Measurements from ENCODE around the gene CCT6A. TPM values are rescaled to one million over a fixed set of nuclear protein-coding genes. Genes with fewer than 3 reads are reported as not detected.

CCT6A gene
- total and polyA plus RNA-seq, 9 of the 15 experiments (the other 6 are each of a cell fraction or from before 2014, with no cell fraction given): 244 to 708 (median 387) TPM

DNA sequence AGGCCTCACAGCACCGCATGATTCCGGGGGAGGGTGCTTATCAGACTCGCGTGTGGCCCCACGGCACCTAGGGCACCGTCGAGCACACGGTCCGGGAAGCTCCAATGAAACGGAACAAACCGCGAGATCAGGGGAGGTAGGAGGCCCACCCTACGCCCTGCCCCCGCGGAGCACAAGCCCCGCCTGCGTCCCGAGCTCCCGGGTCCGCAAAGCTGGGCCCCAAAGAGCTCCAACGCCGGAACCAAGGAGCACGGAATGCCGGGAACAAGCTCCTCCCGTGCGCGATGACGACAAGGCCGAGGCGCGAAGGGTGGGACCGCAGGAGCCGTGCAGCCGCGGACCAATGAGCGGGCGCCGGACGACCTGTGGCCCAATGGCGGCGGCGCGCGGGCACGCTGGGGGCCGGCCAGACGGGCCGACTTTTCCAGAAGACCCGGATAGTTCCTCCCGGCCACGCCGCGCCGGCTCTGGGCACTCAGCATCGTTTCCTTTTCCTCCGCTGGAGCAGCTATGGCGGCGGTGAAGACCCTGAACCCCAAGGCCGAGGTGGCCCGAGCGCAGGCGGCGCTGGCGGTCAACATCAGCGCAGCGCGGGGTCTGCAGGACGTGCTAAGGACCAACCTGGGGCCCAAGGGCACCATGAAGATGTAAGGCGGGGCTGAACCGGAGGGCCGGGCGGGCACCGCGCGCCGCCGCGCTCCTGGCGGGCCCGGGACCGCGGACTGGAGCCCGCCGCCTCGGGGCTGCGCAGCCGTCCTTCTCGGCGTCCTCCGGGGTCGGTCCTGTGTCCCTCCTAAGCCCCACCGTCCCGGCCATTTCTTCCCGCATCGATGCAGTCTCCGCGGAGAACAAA lies at the start of gene CCT6A, which contains the start of gene PSPH (continued):
- TF ChIP-seq ADNP (tag; IDR thresholded peaks at IDR 0.05) (no peak), SAP30 (IDR thresholded peaks at IDR 0.05; ENCODE audit: borderline replicate concordance, insufficient read depth, low read depth, low read length, poor library complexity, severe bottlenecking) (no peak), GTF2A2 (tag; IDR thresholded peaks at IDR 0.05) (no peak), CXXC5 (CRISPR knock-in tag; IDR thresholded peaks at IDR 0.05) (peak; percentile 90), DIDO1 (tag; IDR thresholded peaks at IDR 0.05; ENCODE audit: low read depth) (no peak), ZNF143 (CRISPR knock-in tag; IDR thresholded peaks at IDR 0.05) (peak; percentile 73), ZNF165 (CRISPR knock-in tag; IDR thresholded peaks at IDR 0.05; ENCODE audit: borderline replicate concordance) (no peak), ZNF354B (CRISPR knock-in tag; IDR thresholded peaks at IDR 0.05) (no peak), ILK (tag; IDR thresholded peaks at IDR 0.05; ENCODE audit: borderline replicate concordance, low read depth) (no peak), THRAP3 (IDR thresholded peaks at IDR 0.05; ENCODE audit: borderline replicate concordance) (no peak), NFYB (IDR thresholded peaks at IDR 0.05; ENCODE audit: extremely low read depth, insufficient read length) (peak; percentile 93), NFIC (IDR thresholded peaks at IDR 0.05) (no peak; the same call in 1 of the 2 replicates), TEAD1 (CRISPR knock-in tag; IDR thresholded peaks at IDR 0.05) (peak in 1 of 2 experiments; percentile 93; a peak in 2 of 4 replicates), FOXP1 (CRISPR knock-in tag; IDR thresholded peaks at IDR 0.05) (peak; percentile 79), TAF7 (tag; IDR thresholded peaks at IDR 0.05) (peak; percentile 47; the same call in 1 of the 2 replicates), ETV1 (tag; conservative IDR thresholded peaks at IDR 0.05; ENCODE audit: low read depth) (peak; percentile 64), HNRNPL (IDR thresholded peaks at IDR 0.05; ENCODE audit: low read depth, low read length) (peak; percentile 78; the same call in 1 of the 2 replicates), MTA3 (IDR thresholded peaks at IDR 0.05; ENCODE audit: borderline replicate concordance) (peak; percentile 83; the same call in 1 of the 2 replicates), ZNF785 (CRISPR knock-in tag; IDR thresholded peaks at IDR 0.05) (no peak), ZFP1 (CRISPR knock-in tag; IDR thresholded peaks at IDR 0.05) (no peak), ZC3H4 (CRISPR knock-in tag; IDR thresholded peaks at IDR 0.05; ENCODE audit: borderline replicate concordance) (no peak), FOXA3 (CRISPR knock-in tag; conservative IDR thresholded peaks at IDR 0.05 in 1 of 2, IDR thresholded peaks at IDR 0.05 in 1 of 2) (peak in 1 of 2 experiments; percentile 75; a peak in 2 of 4 replicates), TBP (optimal IDR thresholded peaks at IDR 0.05; ENCODE audit: low read depth, low read length) (peak; percentile 78), ZNF140 (CRISPR knock-in tag; IDR thresholded peaks at IDR 0.05) (no peak), HNRNPLL (IDR thresholded peaks at IDR 0.05; ENCODE audit: low read depth, low read length, poor library complexity, severe bottlenecking) (peak; percentile 85)
- TF ChIP-seq, protein P1, sequence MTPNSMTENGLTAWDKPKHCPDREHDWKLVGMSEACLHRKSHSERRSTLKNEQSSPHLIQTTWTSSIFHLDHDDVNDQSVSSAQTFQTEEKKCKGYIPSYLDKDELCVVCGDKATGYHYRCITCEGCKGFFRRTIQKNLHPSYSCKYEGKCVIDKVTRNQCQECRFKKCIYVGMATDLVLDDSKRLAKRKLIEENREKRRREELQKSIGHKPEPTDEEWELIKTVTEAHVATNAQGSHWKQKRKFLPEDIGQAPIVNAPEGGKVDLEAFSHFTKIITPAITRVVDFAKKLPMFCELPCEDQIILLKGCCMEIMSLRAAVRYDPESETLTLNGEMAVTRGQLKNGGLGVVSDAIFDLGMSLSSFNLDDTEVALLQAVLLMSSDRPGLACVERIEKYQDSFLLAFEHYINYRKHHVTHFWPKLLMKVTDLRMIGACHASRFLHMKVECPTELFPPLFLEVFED (CRISPR knock-in tag; conservative IDR thresholded peaks at IDR 0.05): no peak
- TF ChIP-seq, protein P2, sequence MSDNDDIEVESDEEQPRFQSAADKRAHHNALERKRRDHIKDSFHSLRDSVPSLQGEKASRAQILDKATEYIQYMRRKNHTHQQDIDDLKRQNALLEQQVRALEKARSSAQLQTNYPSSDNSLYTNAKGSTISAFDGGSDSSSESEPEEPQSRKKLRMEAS (CRISPR knock-in tag; IDR thresholded peaks at IDR 0.05): peak; percentile 92
